Sigmoid colon (tissue), 7 donors: Measurements from ENCODE around the gene TRIP12. TPM values are rescaled to one million over a fixed set of nuclear protein-coding genes. Genes with fewer than 3 reads are reported as not detected.
"Not testable (repeated sequence)": the region's sequence is repeated elsewhere in the genome, so short reads cannot be mapped to it uniquely, and the experiment has no call there.

Experiments
- DNase-seq: peaks from one replicate; pipeline ENCODE4 v3.0.0-alpha.2; 2019
- H3K27ac ChIP-seq, 4 donors: fragments of 200-600 bp; sonication (generic); one replicate each; pipeline ENCODE4 v1.5.1; 2016 to 2019; ENCODE audit warnings: mild to moderate bottlenecking in 1 of 4
- H3K27me3 ChIP-seq, 3 donors: fragments of 200-600 bp; sonication (generic); one replicate each; pipeline ENCODE4 v1.5.1; 2019; ENCODE audit warnings: mild to moderate bottlenecking in 1 of 3
- H3K36me3 ChIP-seq, 4 donors: fragments of 200-600 bp; sonication (generic); one replicate each; pipeline ENCODE4 v1.5.1; 2016 to 2019
- H3K4me1 ChIP-seq, 4 donors: fragments of 200-600 bp; sonication (generic); one replicate each; pipeline ENCODE4 v1.5.1; 2017 to 2019
- H3K4me3 ChIP-seq, 4 donors: fragments of 200-600 bp; sonication (generic); one replicate each; pipeline ENCODE4 v1.5.1; 2017 to 2019; ENCODE audit warnings: mild to moderate bottlenecking in 2 of 4, moderate library complexity in 1 of 4
- H3K9me3 ChIP-seq, 4 donors: fragments of 200-600 bp in 3 of 4; sonication (generic) in 3 of 4; one replicate each; pipeline versions ENCODE4 v1.5.1 to v1.6.1; 2013 to 2019
- EP300 ChIP-seq, 4 donors: sonication (generic); formaldehyde crosslinking; IDR thresholded peaks; one replicate each; pipeline ENCODE4 v1.6.1; 2017; ENCODE audit warnings: antibody characterized with exemption in 4 of 4
- POLR2A ChIP-seq, 2 donors: fragments of 450-650 bp; IDR thresholded peaks; one replicate each; pipeline ENCODE4 v1.6.1; 2016; ENCODE audit warnings: antibody characterized with exemption in 2 of 2, mild to moderate bottlenecking in 2 of 2, moderate library complexity in 2 of 2
- POLR2AphosphoS5 ChIP-seq, 4 donors: sonication (generic); formaldehyde crosslinking; IDR thresholded peaks; one replicate each; pipeline ENCODE4 v1.6.1; 2017; ENCODE audit warnings: antibody characterized with exemption in 4 of 4
- WGBS, 2 donors: extraction: QIAGEN DNeasy Blood & Tissue Kit; methylation state at CpG; one replicate each; pipeline ENCODE4 v1.1.7; 2013; 5-methylcytosine and 5-hydroxymethylcytosine counted together
- intact Hi-C: fragments of 100-400 bp; cut with DNase I; formaldehyde crosslinking; loops from one replicate; pipeline ENCODE4 v1.15.1; 2023
- polyA plus RNA-seq, 3 donors: library from polyadenylated mRNA; stranded (reverse); fragments of 200-250 nt; gene quantifications; one replicate each; pipeline ENCODE4 v1.2.3, GENCODE V29; 2013
- total RNA-seq, 4 donors: library from RNA; depleted of rRNA; stranded (reverse); fragments of >200 nt; gene quantifications; one replicate each; pipeline ENCODE4 v1.1.0, GENCODE V29; 2016
- TF ChIP-seq, protein P1 (sequence below), 4 experiments: fragments of 450-650 bp in 3 of 4; fragments of 200-600 bp in 1 of 4; IDR thresholded peaks; one replicate each; pipeline ENCODE4 v1.5.1; 2016 to 2019; ENCODE audit warnings: antibody characterized with exemption in 4 of 4, mild to moderate bottlenecking in 3 of 4, moderate library complexity in 2 of 4
- donor health status: healthy with polysubstance abuse.
- donor health status: Bipolar disorder and iron deficiency.
- donor health status: healthy.

TRIP12 gene
- total and polyA plus RNA-seq, 7 donors: 20.4 to 168 (median 144) TPM

DNA sequence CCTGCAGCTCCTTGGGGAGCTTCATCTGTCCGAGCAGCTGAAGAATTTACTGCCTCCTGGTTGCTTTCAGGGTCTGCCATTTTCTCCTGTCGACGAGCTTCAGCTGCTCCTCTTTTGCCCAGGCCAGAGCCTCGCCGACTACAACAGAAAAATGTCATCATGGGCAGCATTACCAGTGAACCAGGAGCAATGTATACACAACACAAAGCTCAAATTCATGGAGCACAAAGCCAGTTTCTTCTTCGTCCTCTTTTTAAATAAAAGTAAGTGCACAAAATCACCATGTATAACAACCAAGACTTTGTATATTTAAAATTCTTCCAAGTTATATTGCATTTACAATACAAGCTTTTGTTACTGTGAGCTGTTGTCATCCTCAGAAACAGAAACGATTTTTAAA, 85.0 kb downstream of the TRIP12 start:
- TF ChIP-seq, protein P1, sequence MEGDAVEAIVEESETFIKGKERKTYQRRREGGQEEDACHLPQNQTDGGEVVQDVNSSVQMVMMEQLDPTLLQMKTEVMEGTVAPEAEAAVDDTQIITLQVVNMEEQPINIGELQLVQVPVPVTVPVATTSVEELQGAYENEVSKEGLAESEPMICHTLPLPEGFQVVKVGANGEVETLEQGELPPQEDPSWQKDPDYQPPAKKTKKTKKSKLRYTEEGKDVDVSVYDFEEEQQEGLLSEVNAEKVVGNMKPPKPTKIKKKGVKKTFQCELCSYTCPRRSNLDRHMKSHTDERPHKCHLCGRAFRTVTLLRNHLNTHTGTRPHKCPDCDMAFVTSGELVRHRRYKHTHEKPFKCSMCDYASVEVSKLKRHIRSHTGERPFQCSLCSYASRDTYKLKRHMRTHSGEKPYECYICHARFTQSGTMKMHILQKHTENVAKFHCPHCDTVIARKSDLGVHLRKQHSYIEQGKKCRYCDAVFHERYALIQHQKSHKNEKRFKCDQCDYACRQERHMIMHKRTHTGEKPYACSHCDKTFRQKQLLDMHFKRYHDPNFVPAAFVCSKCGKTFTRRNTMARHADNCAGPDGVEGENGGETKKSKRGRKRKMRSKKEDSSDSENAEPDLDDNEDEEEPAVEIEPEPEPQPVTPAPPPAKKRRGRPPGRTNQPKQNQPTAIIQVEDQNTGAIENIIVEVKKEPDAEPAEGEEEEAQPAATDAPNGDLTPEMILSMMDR (IDR thresholded peaks at IDR 0.05): no peak
- Histone ChIP-seq H3K9me3 (no peaks in the 10 kb centered on the region), H3K27ac (no peak overlapping the region), H3K4me3 (no peak overlapping the region), H3K27me3 (no peaks in the 10 kb centered on the region), H3K4me1 (peaks cover 0 to 15% (median 7%) of the 10 kb centered on the region in 4 donors), H3K36me3 (peaks cover 0 to 46% (median 4%) of the 10 kb centered on the region in 4 donors)
- intact Hi-C loops: no loop called here
- 85 to 90% methylated on average over 7 of the region's 7 CpGs for WGBS, 2 donors
- DNase-seq: no peak

DNA sequence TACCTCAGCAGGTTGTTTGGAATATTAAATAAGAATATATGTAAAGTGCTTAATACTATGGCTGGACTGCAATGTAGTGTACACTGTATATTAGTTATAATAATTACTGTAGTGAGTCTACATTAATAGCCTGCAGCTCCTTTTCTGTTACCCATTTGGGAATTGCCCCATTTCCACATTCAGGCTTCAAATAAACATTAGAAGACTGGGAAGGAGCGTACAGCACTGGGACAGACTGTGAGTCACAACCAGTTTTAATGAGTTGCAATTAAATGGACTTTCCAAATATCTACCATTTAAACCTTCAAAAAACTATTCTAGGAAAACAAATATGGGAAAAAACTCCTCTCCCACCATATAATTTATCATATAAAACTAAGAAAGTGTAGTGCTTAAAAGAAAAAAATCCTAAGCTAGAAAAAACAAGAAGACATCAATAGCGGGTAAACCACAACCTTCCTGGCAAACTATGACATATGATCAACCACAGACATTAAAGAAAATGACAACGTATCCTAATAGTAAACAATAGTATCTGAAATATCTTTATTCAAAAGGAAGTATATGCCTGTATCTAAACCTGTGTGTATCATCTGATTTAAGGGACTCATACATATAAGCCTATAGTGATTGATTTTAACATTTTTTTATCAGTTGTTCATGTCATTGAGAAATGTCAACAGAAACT, 86.1 kb downstream of the TRIP12 start:
- Histone ChIP-seq H3K27me3 (no peaks in the 10 kb centered on the region), H3K4me1 (peaks cover 0 to 17% (median 8%) of the 10 kb centered on the region in 4 donors), H3K36me3 (peaks cover 0 to 42% (median 4%) of the 10 kb centered on the region in 4 donors), H3K4me3 (no peak overlapping the region), H3K27ac (no peak overlapping the region), H3K9me3 (no peaks in the 10 kb centered on the region)
- intact Hi-C loops: no loop called here
- no peak for DNase-seq
- WGBS, 2 donors: 64 to 83% methylated on average over 3 of the region's 3 CpGs
- TF ChIP-seq POLR2A (IDR thresholded peaks at IDR 0.05) (no peak), POLR2AphosphoS5 (IDR thresholded peaks at IDR 0.05) (no peak), EP300 (IDR thresholded peaks at IDR 0.05) (no peak)
- TF ChIP-seq, protein P1 (IDR thresholded peaks at IDR 0.05): no peak

DNA sequence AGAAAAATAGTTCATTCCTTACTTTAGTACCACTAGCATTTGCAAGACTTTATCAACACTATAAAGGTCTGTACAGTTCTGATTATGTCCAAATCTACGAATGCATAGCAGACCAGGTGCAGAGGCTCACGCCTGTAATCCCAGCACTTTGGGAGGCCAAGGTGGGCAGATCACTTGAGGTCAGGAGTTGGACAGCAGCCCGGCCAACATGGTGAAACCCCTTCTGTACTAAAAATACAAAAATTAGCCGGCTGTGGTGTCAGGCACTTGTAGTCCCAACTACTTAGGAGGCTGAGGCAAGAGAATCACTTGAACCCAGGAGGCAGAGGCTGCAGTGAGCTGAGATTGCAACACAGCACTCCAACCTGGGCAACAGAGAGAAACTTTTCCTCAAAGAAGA, 87.4 kb downstream of the TRIP12 start:
- H3K36me3 ChIP-seq: peaks cover 0 to 40% (median 2%) of the 10 kb centered on the region in 4 donors
- H3K9me3 ChIP-seq, intact Hi-C loops, H3K27me3 ChIP-seq, H3K27ac ChIP-seq, H3K4me3 ChIP-seq, DNase-seq: not testable (repeated sequence)
- WGBS, 2 donors: 85 to 90% methylated on average over 4 of the region's 4 CpGs
- peaks cover 0 to 30% (median 11%) of the 10 kb centered on the region in 4 donors for H3K4me1 ChIP-seq

DNA sequence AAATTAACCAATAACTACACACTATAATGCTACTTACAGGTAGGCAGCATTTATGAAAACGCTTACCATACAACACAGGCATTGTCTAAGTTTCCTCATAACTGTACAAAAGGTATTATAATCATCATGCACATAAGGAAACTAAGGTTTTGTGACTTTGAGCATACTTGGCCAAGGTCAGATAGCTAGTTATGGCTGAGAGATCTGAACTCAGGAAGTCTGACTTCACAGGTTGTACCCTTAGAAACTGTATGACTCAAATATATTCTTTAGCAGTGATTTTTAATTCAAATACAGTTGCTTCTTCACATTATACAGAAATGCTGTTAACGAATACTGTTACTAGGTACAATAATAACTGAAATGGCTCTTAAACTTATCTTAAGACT, 89.3 kb downstream of the TRIP12 start:
- Histone ChIP-seq H3K36me3 (peaks cover 0 to 43% (median 7%) of the 10 kb centered on the region in 4 donors), H3K27me3 (no peaks in the 10 kb centered on the region), H3K4me1 (peaks cover 0 to 31% (median 11%) of the 10 kb centered on the region in 4 donors), H3K4me3 (no peak overlapping the region), H3K27ac (no peak overlapping the region), H3K9me3 (no peaks in the 10 kb centered on the region)
- WGBS, 2 donors: 40 to 64% methylated on average over 2 of the region's 2 CpGs
- intact Hi-C loops: no loop called here
- TF ChIP-seq POLR2AphosphoS5 (IDR thresholded peaks at IDR 0.05) (no peak), POLR2A (IDR thresholded peaks at IDR 0.05) (no peak), EP300 (IDR thresholded peaks at IDR 0.05) (no peak)
- TF ChIP-seq, protein P1 (IDR thresholded peaks at IDR 0.05): no peak
- no peak for DNase-seq

DNA sequence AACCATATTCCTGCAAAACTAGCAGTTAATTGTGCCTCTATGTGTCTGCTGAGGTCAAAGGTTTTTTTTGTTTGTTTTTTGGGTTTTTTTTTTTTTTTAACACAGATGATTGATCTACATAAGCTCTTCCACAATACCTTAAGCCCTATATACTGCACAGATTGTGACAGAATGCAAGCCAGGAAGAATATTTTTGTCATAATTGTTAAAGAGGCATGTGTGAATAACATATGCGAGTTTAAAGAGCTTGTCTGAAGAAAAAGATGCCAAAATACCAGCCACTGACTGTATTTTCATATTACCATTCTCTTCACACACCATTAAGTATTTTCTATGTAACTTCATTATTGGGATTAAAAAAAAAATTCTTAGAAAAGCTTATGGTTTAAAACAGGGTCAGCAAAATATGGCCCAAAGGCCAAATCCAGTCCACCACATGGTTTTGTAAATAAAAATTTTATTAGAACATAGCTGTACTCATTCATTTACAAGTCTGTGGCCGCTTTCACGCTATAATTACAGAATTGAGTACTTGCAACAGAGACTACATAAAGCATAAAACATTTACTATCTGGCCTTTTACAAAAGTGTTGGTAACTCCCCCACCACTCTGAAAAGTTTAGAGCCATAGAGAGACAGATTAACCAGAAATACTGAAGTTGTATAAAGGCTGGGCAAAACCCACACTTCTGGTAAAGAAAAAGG, 89.9 kb downstream of the TRIP12 start:
- WGBS, 2 donors: 53 to 75% methylated on average over 3 of the region's 3 CpGs
- peaks cover 0 to 31% (median 11%) of the 10 kb centered on the region in 4 donors for H3K4me1 ChIP-seq
- no peaks in the 10 kb centered on the region for H3K9me3 ChIP-seq
- no peak for DNase-seq
- H3K27me3 ChIP-seq: no peaks in the 10 kb centered on the region
- TF ChIP-seq POLR2AphosphoS5 (IDR thresholded peaks at IDR 0.05): no peak
- TF ChIP-seq POLR2A (IDR thresholded peaks at IDR 0.05): no peak
- TF ChIP-seq, protein P1 (IDR thresholded peaks at IDR 0.05): no peak
- no peak for TF ChIP-seq EP300 (IDR thresholded peaks at IDR 0.05)
- no peak overlapping the region for H3K27ac ChIP-seq
- H3K36me3 ChIP-seq: peaks cover 0 to 43% (median 10%) of the 10 kb centered on the region in 4 donors
- intact Hi-C loops: no loop called here
- H3K4me3 ChIP-seq: no peak overlapping the region
